Activated CD8-positive, alpha-beta memory T cell treated with anti-CD3 and anti-CD28 coated beads, Interleukin-2, amount 50 U/mL, for 1 hour (primary cell): ENCODE results near the gene FUOM.
"Not testable (repeated sequence)": the region's sequence is repeated elsewhere in the genome, so short reads cannot be mapped to it uniquely, and the experiment has no call there.

Experiments
- DNase-seq: peaks from one replicate; pipeline ENCODE4 v3.0.0-alpha.2; 2020; ENCODE audit errors: extremely low read depth

Gene FUOM

DNA sequence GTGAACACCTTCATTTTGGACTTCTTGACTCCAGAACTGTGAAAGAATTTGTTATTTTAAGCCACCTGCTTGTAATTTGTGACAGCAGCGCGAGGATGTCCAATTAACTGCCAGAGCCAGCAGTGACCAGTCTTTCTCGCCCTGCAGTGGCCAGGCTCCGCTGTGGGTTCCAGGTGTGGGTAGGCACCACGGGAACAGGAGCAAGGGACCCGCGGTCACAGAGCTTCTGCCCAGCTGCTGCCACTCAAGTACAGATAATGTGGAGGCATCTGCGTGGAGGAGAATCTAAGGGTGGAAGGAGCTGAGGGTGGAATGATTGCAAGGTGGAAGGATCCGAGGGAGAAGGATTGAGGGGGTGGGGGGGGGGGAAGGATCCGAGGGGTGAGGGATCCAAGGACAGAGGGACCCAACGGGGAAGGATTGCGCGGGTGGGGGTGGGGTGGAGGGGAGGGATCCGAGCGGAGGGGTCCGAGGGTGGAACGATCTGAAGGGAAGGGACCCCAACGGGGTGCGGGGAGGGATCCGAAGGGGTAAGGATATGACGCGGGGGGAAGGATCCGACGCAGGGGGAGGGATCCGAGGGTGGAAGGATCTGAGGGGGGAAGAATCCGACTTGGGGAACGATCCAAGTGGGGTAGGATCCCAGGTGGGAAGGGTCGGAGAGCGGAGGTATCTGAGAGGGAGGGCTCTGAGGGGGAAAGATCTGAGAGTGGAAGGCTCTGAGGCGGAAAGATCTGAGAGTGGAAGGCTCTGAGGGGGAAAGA, 24.7 kb downstream of the FUOM start:
- DNase-seq = no peak

GRCh38 chr10:133329491-133330202, 28.2 kb downstream of the FUOM start:
- peak; percentile 70 for DNase-seq

DNA sequence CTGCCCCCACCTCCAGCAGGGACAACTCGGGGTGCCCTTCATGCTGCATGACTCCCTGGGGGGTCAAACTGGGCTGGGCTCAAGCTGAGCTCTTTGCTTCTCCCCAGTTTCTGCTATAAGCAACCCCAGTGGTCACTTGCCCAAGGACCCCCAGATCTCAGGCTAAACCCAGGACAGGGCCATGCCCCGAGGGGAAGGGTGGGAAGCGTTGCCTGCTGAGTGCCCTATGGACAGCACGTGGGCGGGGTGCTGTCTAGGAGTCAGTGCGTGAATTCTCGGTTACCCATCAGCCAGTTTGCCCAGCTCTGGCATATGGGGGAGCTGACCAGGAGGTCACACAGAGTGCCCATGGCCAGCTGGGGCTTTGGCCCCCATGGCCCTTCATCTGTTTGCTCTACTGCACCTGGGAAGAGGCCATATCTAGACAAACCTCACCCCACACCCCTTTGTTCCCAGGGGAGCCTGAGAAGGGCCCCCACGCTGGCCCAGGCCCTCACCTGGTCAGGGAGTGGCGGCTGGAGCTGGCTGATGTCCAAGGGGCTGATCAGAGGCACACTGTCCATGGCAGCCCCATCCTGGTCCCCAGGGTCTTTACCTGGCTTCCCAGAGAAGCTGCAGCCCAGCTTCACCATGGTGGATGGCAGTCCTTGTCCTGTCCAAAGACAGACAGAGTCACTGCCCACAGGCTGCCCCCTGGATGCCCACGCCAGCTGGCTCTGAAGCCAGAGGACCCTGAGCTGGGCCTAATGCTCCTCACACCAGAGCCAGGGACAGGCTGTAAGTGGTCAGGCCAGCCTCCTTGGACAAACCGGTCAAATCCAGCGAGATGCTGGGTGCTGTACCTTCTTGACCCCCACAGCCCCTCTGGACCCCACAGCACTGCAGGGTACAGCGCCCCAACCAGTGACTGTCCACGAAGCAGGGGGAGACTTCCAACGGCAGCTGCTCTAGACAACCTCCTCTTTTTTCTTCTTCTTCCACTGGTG, 29.2 kb downstream of the FUOM start:
- no peak for DNase-seq

DNA sequence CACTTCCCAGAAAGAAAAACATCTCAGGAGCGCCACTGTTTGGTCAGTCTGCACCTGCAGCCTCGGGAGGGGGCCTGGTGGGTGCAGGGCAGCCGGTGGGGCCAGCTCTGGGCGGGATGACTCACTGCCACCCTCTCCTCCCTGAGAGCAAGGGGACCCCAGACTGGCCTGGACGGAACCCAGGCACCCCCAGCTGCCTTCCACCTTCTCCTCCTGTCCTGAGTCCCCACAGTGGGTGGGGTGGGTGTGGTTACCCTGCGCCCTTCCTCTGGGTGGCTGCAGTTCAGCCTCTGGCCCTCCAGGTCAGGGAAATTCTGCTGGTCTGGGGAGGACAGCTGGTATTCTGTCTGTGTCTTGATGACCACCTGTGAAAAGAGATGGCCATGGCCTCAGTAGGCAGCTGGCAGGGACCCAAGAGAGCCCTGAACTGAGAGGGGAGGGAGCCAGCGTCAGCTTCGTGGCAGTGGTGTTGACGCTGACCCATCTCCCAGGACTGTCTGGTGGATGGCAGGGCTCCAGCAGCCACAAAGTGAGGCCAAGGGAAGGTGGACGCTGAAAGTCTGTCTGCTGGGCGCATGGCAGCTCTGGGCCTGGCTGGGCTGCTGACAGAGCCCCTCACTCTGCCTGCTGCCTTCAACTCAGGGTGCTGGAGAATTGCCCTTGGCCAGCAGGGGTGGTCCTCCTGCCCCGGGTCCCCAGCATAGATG, 30.0 kb downstream of the FUOM start:
- no peak for DNase-seq

- DNase-seq = no peak
Measured at GRCh38 chr10:133326745-133327650, 30.8 kb downstream of the FUOM start.

GRCh38 chr10:133326223-133326551, 31.6 kb downstream of the FUOM start:
- no peak for DNase-seq

DNA sequence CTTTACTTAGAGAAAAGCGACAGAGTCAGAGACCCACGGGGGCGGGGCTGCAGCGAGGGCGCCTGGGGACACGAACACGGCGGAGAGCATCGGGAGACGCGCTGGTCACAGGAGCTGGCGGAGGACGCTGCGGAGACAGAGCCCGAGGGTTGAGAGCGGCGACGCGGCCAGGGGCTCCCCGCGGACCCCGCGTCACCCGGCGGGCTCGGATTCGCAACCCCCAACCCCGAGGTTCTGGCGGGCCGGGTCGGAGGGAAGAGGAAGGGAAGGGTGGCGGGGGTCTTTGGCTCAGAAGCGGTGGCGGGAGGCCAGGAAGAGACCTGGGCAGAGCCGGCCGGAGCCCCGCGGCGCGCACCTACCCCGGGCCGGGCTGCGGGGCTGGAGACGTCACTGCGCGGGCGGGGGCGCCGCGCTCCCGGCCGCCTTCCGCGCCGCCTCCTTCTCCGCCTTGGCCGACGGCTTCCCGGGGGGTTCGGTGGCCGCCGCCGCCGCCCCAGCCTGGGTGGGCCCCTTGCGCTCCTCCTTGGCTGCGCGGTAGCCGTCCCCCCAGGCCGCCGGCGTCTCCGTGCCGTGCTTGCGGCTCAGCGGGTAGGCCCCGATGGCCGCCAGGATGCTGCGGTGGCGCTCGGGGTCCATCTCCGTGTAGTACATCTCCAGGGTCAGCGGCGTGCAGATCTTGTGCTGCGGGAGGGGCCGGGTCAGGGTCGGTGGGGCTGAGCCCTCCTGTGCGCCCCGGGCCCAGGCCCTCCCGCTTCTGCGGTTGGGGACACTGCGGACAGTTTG, 32.2 kb downstream of the FUOM start:
- DNase-seq = no peak

DNA sequence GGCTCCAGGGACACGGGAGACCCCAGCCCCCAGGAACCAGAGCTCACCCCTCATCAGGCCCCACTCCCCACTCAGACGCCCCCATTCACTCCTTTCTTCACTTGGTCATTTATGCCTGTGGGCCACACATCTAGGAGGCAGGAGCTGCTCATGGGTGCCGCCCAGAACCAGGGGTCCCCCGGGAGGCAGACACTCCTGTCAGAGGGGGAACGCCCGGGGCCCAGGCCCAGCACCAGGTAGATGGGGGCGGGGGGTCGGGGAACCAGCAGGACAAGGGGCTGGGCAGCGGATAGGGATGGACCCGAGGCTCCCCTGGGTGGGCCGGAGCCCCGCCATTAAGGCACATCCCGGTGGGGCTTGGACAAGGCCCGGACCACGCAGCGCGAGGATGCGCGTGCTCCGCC, 33.0 kb downstream of the FUOM start:
- no peak for DNase-seq

GRCh38 chr10:133324198-133324792, 33.5 kb downstream of the FUOM start:
- DNase-seq = no peak

GRCh38 chr10:133322064-133322709, 35.6 kb downstream of the FUOM start:
- not testable (repeated sequence) for DNase-seq

GRCh38 chr10:133320852-133321422, 36.9 kb downstream of the FUOM start:
- not testable (repeated sequence) for DNase-seq

- DNase-seq = no peak
Measured at GRCh38 chr10:133318494-133319127, 39.2 kb downstream of the FUOM start.

GRCh38 chr10:133316732-133317131, 41.1 kb downstream of the FUOM start:
- no peak for DNase-seq

- no peak for DNase-seq
Measured at GRCh38 chr10:133316266-133316665, 41.6 kb downstream of the FUOM start.

GRCh38 chr10:133315847-133316246, 42.0 kb downstream of the FUOM start:
- DNase-seq = no peak

- no peak for DNase-seq
Measured at GRCh38 chr10:133314911-133315310, 42.9 kb downstream of the FUOM start.

DNA sequence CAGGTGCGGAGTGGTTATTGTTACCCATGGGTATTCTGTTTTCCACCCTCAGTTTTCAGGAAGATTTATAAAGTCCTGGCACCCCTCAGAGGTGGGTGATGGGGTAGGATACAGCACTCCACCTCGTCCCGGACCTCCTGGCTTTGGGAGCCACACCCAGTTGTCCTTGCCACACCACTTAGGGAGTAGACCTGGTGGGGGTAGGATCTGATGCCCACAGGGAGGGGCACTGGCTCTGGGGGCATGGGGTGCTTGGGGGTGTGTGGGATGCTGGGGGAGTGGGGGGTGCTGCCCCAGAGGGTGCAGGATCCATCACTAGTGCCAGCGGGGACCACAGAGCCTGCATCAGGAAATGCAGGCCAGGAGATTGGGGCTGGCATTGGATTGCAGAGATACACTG, 44.6 kb downstream of the FUOM start:
- no peak for DNase-seq

DNA sequence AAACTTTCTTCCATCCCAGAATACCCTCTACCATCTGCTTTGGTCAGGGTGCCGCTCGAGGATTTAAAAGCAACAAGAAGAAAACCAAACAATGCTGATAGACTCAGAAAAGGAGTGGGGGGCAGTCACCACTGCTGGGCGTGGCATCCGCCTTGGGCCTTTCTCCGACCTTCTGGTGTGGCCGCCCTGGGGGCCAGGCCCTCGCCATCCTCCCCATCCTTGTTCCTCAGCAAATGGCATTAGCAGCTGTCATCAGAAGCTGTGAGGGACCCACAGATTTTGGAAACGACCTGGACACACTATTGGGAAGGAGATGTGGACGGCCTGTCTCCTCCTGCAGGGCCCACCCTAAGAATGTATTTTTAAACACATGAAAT, 45.1 kb downstream of the FUOM start:
- no peak for DNase-seq
